DMS 273 treated with DMSO at 0.1 percent for 48 hours (cell line): ENCODE data around the gene SRD5A1.

Experiments
- DNase-seq: peaks from one replicate; lab custom pipeline; 2025; lab: John Stamatoyannopoulos, UW

Gene SRD5A1, protein sequence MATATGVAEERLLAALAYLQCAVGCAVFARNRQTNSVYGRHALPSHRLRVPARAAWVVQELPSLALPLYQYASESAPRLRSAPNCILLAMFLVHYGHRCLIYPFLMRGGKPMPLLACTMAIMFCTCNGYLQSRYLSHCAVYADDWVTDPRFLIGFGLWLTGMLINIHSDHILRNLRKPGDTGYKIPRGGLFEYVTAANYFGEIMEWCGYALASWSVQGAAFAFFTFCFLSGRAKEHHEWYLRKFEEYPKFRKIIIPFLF

DNA sequence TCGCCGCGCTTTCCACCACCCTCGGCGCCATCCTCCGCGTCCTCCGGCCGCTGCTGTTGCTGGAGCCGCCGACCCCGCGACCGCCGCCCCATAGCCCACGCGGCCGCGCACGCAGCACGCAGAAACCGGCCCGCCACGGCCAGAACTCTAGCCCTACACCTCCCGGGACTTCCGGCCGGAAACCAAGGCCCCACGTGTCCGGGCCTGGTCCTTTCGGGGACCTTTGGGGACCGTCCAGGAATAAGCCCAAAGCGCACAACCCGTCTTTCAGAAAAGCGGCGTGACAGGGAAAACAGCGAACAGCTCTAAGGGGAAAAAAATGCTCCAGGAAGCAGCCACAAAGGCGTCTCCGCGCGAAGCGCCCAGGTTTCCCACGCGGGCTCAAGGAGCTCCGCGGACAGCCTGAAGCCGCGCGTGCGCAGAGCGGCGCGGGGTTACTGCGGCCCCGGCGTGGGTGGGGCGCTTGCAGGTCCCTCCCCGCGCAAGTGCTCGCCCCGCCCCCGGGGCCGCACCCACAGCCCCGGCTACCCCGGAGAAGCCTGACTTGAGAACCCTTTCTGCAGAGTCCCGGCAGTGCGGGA, at the start of gene SRD5A1, which contains the start of gene NSUN2:
SRD5A1 (plus strand) TSS at position 553 of the 581 bp plus-strand sequence. CDS start 137 bp downstream, outside the sequence.
NSUN2 (minus strand) TSS at position 157 of the 581 bp plus-strand sequence; CDS start at position 92, 65 bp downstream.
- peak; percentile 89 for DNase-seq

DNA sequence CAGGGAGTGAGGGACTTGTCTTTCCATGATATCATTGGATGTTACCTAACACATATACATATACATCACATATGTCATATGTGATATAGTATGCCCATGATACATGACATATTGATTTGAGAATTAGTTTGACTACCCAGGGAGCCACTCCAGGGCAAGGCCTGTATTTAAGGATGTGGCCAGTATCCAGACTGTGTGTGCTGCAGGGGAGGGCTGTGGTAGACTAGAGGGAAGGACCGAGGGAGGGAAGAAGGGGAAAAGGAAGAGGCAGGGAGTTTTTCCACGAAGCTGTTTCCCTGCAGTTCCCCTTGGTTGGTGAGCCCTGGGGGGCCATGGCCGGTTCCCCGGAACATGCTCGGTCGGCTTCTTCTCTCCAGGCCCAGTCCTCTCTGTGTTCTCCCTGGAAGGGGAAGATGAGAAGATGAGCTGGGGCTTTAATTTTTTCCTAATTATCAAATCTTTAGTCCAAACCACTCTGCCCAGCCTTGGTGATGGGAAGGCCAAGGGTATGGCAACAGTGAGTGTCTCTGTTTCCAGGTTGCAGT, 49.1 kb upstream of the SRD5A1 start:
- no peak for DNase-seq

DNA sequence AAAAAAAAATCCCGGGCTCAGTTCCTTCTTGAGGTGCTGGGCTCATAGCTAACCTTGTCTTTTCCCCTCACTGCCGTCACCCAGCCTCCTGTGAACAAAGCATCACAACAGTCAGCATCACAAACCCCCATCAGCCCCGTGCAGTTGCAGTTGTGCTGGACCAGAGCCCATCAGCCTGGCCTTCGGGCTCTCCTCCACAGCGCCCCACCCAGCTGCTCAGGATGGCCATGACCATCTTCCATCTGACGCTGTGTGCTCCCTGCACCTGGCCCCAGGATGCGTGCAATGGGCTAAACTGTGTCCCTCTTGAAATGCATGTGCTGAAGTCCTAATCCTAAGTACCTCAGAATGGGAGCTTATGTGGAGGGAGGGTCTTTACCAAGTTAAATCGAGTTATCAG, 48.5 kb upstream of the SRD5A1 start:
- DNase-seq, result no peak

DNA sequence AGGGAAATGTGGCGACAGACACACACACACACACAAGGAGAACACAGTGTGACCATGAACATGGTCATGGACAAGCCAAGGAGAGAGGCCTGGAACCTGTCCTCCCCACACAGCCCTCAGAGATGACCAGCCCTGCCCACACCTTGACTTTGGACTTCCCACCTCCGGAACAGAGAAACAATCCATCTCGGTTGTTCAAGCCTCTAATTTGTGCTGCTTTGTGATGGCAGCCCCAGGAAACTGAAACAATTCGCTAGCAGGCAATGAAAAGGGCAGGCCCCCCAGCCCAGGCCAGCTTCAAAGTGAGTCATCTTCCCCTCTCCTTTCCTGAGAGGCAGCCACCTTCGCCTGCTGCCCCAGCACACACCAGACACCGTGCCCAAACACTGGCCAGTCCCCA, 48.1 kb upstream of the SRD5A1 start:
- no peak for DNase-seq

DNA sequence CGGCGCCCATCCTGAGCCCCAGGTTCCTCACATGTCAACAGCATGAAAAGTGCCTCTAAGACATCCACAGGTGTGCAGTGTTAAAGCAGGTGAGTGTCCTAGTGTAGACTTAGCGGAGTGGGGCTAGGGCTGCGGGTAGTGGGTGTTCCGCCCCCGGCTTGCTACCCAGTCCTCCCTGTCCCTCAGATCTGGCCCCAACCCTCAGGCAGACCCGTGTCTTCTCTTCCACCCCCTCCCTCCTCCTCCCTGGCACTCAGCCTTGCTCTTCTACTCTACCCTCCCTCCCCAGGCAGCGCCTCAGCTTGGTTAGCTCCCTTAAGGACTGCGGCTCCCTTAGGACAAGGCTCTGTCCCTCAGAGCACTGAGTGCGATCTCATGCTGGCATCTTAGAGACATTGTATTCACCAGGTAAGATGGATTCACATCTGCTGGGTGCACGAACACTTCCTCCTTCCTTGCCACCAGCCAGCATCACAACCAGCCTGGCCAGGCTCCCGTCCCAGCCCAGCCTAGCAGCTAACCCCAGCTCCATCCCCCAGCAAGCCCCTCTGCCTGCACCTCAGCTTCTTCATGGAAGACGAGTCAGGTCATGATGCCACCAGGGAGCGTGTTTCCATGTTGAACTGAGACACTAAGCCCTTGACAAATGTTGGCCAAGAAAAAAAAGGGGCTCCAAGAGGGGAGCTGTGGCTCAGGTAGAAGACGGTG, 47.1 kb upstream of the SRD5A1 start:
- DNase-seq, result no peak

DNA sequence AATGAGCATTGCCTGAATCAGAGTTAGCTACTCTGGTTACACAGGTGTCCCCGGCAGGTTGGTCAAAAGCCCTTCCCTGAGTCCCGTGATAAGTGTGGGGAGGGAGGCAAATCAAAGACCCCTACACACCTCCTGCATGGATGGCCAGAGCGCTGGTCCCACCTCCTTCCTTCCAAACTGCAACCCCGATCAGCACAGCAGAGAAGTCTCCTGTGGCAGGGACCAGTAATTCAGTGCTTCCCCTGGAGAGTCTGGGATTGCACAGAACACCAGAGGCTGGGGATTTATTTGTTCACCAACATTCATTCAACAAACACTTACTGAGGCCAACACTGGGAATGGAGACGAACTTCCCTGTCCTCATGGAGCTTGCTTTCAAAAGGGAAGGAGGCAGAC, 46.6 kb upstream of the SRD5A1 start:
- DNase-seq, result no peak

DNA sequence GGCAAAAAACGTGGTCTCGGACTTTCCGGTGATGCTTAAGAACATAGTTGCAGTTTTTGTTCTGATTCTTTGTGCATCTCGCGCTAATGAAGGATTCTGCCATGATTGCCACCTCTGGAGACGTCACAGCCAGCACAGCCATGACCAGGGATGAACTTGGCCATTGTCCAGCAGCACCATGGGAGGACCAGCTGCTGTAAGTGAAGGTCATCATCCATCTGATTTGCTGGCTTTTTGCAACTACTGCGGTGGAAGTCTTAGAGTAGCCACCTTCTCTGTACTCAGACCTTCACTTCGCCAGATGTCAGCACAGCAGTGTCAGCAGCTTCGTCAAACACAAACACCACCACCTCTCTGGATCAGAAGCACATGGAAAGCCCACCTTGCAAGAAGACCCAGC, 46.1 kb upstream of the SRD5A1 start:
- no peak for DNase-seq

DNA sequence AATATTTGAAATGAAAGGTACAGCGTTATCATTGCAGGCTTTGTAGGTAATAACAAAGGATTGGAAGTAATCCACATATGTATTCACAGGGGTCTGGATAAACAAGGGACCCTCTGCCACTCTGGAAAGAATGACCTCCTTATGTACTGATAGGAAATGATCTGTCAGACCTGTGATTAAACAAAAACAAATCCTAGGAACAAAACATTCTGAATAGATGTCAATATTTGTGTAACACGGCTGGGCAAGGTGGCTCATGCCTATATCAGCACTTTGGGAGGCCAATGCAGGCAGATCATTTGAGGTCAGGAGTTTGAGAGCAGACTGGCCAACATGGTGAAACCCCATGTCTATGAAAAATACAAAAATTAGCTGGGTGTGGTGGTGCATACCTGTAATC, 42.7 kb upstream of the SRD5A1 start:
- DNase-seq, result no peak

DNA sequence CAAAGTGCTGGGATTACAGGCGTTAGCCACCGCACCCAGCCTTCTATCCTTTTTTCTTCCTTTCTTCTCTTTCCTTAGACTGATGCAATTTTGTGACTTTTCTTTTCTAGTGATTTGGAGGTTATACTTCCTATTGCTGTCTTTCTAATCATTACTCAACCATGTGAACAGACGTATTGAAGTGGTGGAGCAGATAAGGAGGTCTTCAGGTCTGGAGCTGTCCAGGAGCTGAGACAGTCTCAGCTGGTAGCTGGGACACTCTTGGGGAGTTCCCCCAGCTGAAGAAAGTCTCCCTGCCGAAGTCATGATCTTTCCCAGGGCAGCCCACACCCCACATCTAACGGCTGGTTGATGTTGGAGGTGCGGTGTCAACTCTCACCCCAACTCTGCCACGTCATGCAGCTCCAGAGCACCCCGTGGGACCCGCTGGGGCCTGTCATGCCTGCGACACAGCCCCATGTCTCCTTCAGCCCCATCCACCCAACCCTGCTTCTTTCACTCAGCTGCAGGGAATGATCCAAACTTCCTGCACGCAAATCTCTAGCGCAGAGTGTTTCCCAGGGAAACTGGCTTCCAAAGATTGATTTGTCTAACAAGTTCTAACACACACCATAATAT, 41.5 kb upstream of the SRD5A1 start:
- DNase-seq, result no peak

DNA sequence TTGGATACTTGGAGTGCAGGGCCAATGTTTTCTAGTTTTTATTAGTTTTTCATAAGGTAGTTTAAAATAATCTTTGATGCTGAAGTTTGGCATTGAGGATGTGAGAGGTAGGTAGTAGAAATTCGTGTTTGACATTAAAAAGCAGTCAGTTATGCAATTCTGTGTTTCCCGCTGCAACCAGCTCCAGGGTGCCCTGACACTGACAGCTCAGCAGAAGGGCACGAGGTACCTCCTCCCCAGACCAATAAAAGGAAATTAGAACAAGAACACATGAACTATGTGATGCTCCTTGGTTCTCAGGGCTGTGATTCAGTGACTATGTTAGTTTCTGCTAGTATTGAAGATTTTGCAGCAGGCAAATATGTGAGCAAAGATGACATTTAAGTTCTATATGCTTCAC, 40.6 kb upstream of the SRD5A1 start:
- no peak for DNase-seq

DNA sequence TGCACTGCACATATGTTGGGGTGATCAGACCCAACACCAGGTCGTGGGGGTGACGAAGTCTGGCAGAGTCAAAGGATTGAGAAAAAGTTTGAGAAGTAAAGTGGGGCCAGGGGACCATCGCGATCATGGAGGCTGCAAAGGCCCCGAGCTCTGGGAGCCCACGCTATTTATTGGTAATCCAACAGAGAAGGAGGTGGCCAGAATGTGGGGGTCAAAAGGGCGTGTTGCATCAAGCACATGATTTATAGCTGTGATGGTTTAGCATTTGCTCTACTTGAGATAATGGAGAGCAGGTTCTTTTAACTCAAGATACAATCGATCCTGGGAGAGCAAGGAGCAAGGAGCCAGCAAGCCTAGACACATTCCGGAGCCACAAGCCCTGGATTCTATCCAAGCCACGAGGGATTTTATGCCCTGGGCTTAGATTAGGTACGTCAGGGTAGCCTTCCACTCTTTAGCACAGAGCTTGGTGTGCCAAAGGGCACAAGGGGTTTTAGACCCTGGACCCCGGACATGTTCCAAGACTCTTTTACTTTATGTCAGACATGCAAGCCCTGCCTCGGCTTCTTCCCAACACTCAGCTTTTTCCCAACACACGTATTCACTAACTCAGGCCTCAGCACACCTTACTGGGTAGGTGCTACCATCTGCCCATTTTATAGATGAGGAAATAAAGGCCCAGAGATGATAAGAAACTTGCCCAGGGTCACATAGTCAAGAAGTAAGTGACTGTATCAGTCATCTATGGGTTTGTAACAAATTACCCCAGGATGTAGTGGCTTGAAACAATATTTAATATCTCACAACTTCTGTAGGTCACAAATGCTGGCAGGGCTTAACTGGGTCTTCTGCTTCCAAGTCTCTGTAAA, 39.9 kb upstream of the SRD5A1 start:
- DNase-seq, result no peak

DNA sequence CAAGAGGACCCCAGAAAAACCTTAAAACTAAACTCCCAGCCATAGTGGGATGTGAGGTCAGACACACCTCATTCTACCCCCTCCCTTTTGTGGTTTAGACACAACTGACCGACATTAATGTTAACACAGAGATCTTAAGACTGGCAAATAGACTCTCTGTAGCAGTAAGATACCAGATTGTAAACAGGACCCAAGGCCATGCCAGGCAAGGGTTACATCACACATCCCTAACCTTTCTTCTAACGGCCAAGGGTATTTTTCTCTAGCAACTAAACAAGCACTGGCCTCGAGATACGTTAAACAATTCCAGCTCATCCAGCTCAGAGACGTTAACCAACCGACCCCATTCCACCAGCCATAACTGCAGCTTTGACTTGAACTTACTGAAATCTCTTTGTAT, 39.2 kb upstream of the SRD5A1 start:
- no peak for DNase-seq

DNA sequence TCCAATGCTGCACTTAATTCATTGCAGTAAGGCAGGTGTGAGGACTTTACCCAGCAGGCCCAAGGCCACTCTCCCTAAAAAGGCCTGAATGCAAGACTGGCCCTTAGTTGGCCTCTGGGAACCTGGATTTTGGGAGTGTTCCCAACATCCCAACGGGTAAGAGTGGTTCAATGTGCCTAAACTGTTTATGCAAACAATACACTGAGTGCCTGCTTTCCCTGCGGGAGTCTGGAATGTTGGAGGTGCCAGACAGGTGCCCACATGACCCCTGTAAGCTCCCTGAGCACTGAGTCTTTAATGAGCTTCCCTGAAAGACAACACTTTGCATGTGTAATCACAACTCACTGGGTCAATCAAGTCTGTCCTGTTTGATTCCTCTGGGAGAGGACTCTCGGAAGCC, 37.8 kb upstream of the SRD5A1 start:
- no peak for DNase-seq

DNA sequence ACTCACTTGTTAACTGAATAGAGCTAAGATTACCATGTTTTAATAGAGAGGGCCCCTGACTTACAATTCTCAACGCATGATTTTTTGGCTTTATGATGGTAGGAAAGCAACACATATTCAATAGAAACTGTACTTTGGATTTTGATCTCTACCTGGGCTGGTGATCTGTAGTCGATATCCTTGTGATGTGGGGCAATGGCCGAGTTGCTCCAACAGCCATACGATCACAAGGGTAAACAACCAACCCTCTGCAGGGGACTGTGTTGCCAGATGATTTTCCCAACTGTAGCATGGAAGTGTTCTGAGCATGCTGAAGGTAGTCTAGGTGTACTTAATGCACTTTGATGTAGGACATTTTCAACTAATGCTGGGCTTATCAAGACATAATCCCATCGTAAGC, 36.9 kb upstream of the SRD5A1 start:
- no peak for DNase-seq

DNA sequence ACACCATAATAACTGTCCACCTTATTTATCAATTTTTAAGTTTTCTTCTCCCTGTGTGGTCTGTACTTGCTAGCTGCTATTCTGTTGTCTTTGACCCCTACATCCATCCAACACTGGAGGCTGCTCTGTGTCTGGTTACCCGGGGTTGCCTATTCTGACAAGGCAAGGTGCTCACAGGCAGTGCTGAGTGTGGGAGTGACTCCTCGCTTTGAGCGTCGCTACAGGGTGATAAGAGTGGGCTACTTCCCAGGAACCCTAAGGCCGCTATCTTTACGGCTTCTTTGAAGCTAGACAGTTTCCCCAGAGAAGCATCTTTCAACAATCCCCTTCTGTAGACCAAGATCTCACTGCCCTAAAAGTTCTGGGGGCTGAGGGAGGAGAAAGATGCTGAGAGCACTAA, 35.7 kb upstream of the SRD5A1 start:
- no peak for DNase-seq

DNA sequence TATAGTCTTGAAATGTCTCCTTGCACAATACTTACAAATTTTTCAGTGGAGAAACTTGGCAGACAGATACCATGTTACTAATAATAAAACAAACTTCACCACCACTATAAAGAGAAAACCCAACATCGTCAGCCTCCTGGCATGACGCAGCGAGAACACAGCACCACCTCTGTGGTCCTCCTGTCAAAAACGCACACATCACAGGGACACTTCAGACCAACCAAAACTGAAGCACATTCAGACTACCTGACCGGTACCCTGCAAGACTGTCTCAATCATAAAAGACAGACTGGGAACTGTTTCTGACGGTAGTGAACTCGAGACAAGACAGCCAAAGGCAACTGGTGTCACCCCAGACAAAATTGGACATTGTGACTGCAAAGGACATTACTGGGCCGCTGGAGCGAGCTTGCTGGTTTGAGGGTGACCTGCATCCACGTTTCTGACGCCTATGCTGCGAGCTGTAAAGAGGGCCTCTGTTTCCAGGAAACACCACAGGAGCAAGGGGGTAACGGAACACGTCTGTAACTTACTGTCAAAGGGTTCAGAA, 34.8 kb upstream of the SRD5A1 start:
- no peak for DNase-seq

DNA sequence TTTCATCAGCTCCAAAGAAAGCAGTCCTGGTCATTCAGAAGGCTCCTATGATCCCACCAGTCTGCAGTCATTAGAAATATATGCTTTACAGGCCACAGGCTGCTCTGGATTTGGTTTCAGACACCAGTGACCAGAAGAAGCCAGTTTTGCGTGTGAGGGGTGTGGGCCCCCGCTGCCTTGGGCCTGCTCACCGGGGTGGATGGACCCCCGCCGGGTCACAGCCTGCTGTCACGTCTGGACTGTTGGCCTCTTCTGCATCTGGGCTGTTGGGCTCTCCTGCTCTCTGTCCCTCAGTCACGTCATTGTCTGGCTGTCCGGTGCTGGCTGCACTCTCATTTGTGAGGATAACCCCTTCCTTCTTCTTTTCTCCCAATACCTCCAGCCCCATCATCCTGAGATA, 33.5 kb upstream of the SRD5A1 start:
- DNase-seq, result no peak

DNA sequence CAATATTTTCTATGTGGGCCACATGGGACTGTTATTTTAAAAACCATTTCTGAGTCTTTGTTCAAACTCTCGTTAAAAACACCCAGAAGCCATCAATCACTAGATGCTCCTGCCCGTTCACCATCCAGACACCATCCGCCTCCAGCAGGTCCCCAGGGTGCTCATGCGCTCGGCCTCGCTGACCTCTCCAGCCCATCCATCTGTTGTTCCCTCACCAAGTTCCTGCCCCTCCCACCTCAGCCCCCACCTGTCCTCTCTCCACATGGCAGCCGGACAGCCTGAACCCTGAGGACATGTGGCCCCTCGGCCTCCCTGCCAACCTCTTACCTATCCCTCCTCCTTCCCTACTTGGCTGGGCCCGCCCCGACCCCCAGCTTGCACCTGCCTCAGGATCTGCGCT, 32.0 kb upstream of the SRD5A1 start:
- no peak for DNase-seq

DNA sequence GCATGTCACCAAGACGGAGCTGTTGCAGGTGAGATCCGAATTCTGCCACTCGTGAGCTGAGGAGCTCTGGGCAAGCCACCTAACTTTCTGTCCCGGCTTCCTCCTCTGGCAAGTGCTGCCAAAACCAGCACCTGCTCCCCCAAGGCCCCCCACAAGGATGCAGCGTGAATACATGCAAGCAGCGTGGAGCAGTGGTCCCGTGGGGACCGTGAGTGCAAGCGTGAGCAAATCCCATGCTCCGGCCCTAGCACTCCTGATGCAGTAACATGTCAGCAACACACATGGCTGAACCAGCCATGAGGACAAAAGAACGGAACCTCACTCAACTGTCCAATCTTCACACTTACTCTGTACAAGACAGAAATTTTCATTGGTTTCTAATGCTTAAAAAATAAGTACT, 31.4 kb upstream of the SRD5A1 start:
- no peak for DNase-seq

DNA sequence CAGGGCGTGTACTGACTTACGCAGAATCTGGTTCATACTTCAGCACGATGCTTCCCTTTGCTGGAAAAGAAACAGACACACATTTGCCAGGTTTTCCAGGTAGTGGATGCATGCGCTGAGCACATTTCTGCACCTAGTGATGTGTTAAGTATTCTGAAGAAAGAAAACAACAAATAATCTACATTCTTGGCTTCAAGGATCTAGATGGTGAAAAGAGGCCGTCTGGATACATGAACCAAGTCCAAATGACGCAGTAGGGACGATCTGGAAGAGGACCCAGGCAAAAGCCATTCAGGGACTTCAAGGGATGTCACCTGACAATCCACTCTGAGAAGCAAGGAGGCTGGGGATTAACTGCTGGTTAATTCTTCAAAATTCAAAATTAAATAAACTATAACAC, 30.8 kb upstream of the SRD5A1 start:
- DNase-seq, result no peak

DNA sequence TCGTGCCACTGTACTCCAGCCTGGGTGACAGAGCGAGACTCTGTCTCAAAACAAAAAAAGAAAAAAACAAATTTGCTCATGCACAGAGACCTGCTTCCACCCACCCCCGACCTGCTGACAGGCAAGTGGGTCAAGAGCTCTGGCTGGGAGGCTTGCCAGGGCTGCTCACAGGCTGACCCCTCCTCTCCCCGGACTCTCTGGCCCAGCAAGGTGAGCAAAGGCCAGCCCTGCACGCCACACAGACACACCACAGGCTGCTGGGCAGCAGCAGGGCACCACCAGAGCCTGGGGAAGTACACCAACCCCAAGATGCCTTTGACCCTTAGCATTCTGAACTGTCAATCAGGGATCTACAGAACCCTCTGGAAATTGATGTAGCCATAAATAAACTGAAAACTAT, 29.6 kb upstream of the SRD5A1 start:
- no peak for DNase-seq
